ENCODE data around the gene SPON1. TPM values are rescaled to one million over a fixed set of nuclear protein-coding genes. Genes with fewer than 3 reads are reported as not detected.
"Not testable (repeated sequence)": the region's sequence is repeated elsewhere in the genome, so short reads cannot be mapped to it uniquely, and the experiment has no call there.

The SPON1 gene
- total RNA-seq, 1 donor from 2014 or later = 3.1 TPM

GRCh38 chr11:14089690-14090462, 127.4 kb downstream of the SPON1 start:
- ATAC-seq = no peak

GRCh38 chr11:14090631-14091030, 128.1 kb downstream of the SPON1 start:
- ATAC-seq = not testable (repeated sequence)

GRCh38 chr11:14093065-14093464, 130.5 kb downstream of the SPON1 start:
- ATAC-seq = no peak

- no peak for ATAC-seq
Measured at GRCh38 chr11:14094481-14095037, 132.0 kb downstream of the SPON1 start.

DNA sequence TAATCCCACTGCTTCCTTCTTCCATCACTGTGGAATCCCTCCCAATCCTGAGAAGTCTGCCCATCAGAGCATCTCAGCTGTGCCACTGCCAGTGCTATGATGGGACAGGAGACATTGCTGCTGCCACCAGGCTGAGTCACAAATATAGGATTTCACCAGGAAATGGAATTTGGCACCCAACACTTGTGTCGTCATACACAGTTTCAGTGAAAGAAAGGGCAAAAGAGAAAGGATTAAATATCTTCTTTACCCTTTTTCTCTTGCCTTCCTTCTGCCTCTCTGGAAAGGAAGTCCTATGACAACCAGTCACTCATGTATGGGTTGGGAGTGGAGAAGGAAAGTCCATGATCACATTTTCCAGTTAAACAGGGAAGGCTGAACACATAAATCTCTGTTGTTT, 133.4 kb downstream of the SPON1 start:
- no peak for ATAC-seq

GRCh38 chr11:14096606-14097005, 134.1 kb downstream of the SPON1 start:
- no peak for ATAC-seq

- no peak for ATAC-seq
Measured at GRCh38 chr11:14101388-14101787, 138.9 kb downstream of the SPON1 start.

DNA sequence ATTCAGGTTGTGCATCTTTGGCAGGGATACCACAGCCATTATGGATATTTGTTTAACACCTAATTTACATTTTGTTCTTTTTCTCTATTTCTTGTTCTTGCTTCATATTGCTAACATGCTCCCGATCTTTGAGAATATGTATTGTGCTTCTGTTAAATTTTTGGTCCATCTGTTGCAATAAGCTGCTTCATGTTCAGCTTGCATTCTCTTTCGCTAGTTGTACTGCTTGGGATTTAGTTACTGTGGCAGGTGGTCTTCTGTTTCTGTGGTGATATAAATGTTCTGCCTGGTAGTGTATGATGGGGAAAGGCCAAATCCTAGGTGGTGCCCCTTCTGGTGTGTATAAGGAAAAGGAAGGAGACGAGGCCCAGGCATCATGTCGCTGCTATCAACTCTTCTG, 140.2 kb downstream of the SPON1 start:
- ATAC-seq = no peak

GRCh38 chr11:14105446-14105845, 142.9 kb downstream of the SPON1 start:
- ATAC-seq = no peak

- ATAC-seq = no peak
Measured at GRCh38 chr11:14106303-14107049, 144.0 kb downstream of the SPON1 start.

DNA sequence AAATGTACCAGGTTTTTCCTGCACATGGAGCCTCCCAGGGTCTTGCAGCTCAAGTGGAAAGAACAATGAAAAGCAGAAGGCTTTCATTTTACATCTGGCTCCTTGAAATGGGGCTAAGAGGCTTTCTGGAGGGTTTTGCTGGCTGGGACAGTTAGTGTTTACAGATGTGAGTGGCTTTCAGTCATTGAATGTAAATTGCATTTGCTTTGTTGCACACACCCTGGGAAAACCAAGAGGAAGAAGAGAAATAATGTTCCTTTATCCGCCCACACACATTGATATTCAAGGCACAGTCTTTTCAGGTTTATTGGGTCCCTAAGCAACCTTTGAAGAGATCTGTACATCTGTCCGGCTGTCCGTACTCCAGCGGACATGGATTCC, 144.5 kb downstream of the SPON1 start:
- no peak for ATAC-seq

GRCh38 chr11:14109742-14110141, 147.2 kb downstream of the SPON1 start:
- ATAC-seq = no peak

DNA sequence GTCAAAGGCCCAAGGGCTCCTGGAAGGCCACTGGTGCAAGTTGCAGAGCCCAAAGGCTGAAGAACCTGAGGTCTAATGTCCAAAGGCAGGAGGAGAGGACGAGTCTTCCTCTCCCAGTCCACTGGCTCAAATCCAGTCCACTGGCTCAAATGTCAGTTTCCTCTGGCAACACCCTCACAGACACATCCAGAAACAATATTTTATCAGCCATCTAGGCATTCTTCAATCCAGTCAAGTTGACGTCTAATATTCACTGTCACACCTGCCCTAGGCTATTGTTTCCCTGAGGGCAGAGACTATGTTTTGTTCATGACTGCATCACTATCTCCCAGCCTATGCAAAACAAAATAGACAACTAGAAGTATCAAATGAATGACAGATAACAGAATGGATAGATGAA, 148.1 kb downstream of the SPON1 start:
- no peak for ATAC-seq

- no peak for ATAC-seq
Measured at GRCh38 chr11:14111496-14111895, 149.0 kb downstream of the SPON1 start.

DNA sequence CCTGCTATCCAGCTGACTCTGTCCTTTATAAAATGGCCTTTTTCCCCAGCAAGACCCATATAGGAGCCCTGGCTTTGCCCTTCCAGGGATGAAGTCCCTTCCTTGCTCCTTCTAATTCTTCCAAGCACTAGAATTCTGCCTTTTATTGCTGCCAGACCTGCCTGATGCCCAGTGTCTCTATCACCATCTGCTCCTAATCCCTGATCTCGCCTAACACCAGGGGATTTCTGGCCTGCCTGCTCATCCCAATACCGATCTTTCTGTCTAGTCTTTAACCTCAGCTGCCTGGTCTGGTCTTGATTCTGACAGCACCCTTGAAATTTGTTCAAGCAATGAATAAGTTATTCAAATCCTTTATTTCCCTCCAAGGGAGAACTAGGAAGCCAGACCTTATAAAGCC, 150.2 kb downstream of the SPON1 start:
- no peak for ATAC-seq

- no peak for ATAC-seq
Measured at GRCh38 chr11:14114269-14114668, 151.7 kb downstream of the SPON1 start.

GRCh38 chr11:14114786-14115185, 152.3 kb downstream of the SPON1 start:
- ATAC-seq = no peak

DNA sequence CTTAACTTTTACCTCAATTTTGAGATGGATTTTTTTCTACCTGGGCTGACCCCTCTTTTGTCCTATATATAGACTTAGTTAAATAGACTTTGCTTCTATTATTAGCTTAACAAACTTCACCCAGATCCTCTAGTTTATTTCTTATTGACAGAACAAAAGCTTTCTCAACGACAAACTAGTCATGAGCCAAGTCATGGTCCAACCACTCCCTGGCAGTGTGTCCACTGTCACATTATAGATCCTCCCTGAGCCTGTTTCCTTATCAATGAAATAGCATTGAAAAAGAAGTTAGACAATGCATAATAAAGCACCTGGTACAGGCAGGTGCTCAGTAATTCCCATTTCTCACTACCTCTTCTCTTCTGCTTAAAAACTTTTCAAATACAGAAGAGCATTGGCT, 155.1 kb downstream of the SPON1 start:
- no peak for ATAC-seq

GRCh38 chr11:14118072-14118471, 155.5 kb downstream of the SPON1 start:
- no peak for ATAC-seq

- no peak for ATAC-seq
Measured at GRCh38 chr11:14119357-14119756, 156.8 kb downstream of the SPON1 start.

DNA sequence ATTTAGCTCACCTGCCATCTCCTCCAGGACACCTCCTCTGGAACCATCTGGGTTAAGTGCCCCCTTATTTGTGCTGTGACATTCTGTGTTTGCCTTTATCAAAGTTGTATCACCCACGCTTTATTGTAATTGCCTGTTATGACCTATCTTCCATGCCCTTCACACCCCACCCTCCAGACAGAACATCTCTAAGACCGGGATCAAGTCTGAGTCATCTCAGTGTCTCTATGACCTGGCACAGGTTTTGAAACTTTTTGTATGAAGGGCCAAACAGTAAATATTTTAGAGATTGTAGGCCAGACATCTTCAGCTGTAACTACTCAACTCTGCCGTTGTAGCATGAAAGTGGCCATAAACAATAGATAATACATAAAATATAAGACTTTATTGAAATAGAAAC, 161.8 kb downstream of the SPON1 start:
- no peak for ATAC-seq

DNA sequence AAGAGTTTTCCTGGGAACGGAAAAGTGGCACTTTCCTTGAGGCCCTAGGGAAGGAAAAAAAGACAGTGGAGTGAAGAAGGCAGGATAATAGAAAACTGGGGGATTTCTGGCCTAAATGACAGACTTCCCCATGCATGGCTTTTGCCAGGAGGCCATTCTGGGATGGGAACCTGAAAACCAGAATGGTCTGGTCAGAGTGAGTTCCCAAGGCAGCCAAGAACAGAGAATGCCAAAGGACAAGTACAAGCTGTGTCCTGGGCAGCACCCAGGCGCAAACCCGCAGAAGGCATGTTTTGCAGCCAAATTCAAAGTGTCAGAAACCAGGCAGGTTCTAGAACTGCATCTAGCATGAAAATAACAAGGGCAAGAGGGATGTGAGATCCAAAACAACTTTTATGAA, 162.4 kb downstream of the SPON1 start:
- ATAC-seq = no peak

- peak; percentile 73 for ATAC-seq
Measured at GRCh38 chr11:14125529-14125928, 163.0 kb downstream of the SPON1 start.

DNA sequence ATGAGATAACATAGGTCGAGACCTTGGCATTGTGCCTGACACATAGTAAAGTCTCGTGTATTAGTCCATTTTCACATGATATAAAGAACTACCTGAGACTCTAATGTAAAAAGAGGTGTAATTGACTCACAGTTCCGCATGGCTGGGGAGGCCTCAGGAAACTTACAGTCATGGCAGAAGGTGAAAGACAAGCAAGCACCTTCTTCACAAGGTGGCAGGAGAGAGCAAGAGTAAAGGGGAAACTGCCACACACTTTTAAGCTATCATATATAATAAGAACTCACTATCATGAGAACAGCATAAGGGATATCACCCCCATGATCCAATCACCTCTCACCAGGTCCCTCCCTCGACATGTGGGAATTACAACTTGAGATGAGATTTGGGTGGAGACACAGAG, 165.2 kb downstream of the SPON1 start:
- no peak for ATAC-seq

Measured in esophagus mucosa (tissue), 1 donor.